GM18502 (cell line): ENCODE results near the gene NTM.
"Not testable (repeated sequence)": the region's sequence is repeated elsewhere in the genome, so short reads cannot be mapped to it uniquely, and the experiment has no call there.

Source experiments
- ATAC-seq: cut with Tn5 transposase; IDR thresholded peaks from one replicate; pipeline ENCODE4 v1.9.1; 2021; ENCODE audit warnings: mild to moderate bottlenecking; ENCODE audit not compliant: unreplicated experiment, poor library complexity

Gene NTM

GRCh38 chr11:132062031-132062430 is 691.6 kb downstream of the NTM start:
- no peak for ATAC-seq

GRCh38 chr11:132062541-132062940 is 692.1 kb downstream of the NTM start:
- ATAC-seq, result no peak

- no peak for ATAC-seq
Observed at GRCh38 chr11:132064987-132065620, 694.7 kb downstream of the NTM start.

GRCh38 chr11:132068556-132068955 is 698.1 kb downstream of the NTM start:
- no peak for ATAC-seq

GRCh38 chr11:132069593-132069992 is 699.2 kb downstream of the NTM start:
- not testable (repeated sequence) for ATAC-seq

- not testable (repeated sequence) for ATAC-seq
Observed at GRCh38 chr11:132070907-132071306, 700.5 kb downstream of the NTM start.

- no peak for ATAC-seq
Observed at GRCh38 chr11:132072044-132072857, 701.8 kb downstream of the NTM start.

GRCh38 chr11:132072858-132073211 is 702.4 kb downstream of the NTM start:
- no peak for ATAC-seq

GRCh38 chr11:132073787-132074186 is 703.4 kb downstream of the NTM start:
- no peak for ATAC-seq

GRCh38 chr11:132075447-132075846 is 705.0 kb downstream of the NTM start:
- ATAC-seq, result no peak

GRCh38 chr11:132077416-132077815 is 707.0 kb downstream of the NTM start:
- no peak for ATAC-seq

- no peak for ATAC-seq
Observed at GRCh38 chr11:132078264-132079076, 708.1 kb downstream of the NTM start.

- no peak for ATAC-seq
Observed at GRCh38 chr11:132080127-132080526, 709.7 kb downstream of the NTM start.

- no peak for ATAC-seq
Observed at GRCh38 chr11:132082566-132082965, 712.2 kb downstream of the NTM start.

GRCh38 chr11:132084433-132084832 is 714.0 kb downstream of the NTM start:
- ATAC-seq, result no peak

GRCh38 chr11:132087148-132087547 is 716.7 kb downstream of the NTM start:
- no peak for ATAC-seq

- no peak for ATAC-seq
Observed at GRCh38 chr11:132088551-132088950, 718.1 kb downstream of the NTM start.

- no peak for ATAC-seq
Observed at GRCh38 chr11:132093536-132094259, 723.3 kb downstream of the NTM start.

- no peak for ATAC-seq
Observed at GRCh38 chr11:132094598-132094997, 724.2 kb downstream of the NTM start.
